Right lobe of liver (tissue), 6 donors: ENCODE measurements around the gene CLEC4M. TPM values are rescaled to one million over a fixed set of nuclear protein-coding genes. Genes with fewer than 3 reads are reported as not detected.

Experiments used
- ATAC-seq, 4 donors: fragments of 200-7000 bp; cut with Tn5 transposase; one replicate each; pipeline ENCODE4 v1.9.1; 2020; ENCODE audit warnings: mild to moderate bottlenecking in 4 of 4, moderate library complexity in 4 of 4
- DNase-seq, 3 donors: peaks; one replicate each; pipeline ENCODE4 v3.0.0-alpha.2; 2020
- H3K27ac ChIP-seq, 3 donors: fragments of 200-600 bp; one replicate each; pipeline ENCODE4 v1.8.0; 2022
- H3K27me3 ChIP-seq, 2 donors: fragments of 200-600 bp; one replicate each; pipeline ENCODE4 v1.8.0; 2022
- H3K36me3 ChIP-seq, 4 donors: fragments of 200-600 bp; sonication (generic) in 1 of 4; one replicate each; pipeline versions ENCODE4 v1.5.1 to v1.8.0; 2017 to 2022; ENCODE audit warnings: control low read depth in 1 of 4
- H3K4me1 ChIP-seq, 4 donors: fragments of 200-600 bp; sonication (generic) in 1 of 4; one replicate each; pipeline versions ENCODE4 v1.5.1 to v1.8.0; 2017 to 2022; ENCODE audit warnings: control low read depth in 1 of 4
- H3K4me3 ChIP-seq, 3 donors: fragments of 200-600 bp; one replicate each; pipeline ENCODE4 v1.8.0; 2022
- H3K9me3 ChIP-seq, 4 donors: fragments of 200-600 bp; sonication (generic) in 1 of 4; one replicate each; pipeline versions ENCODE4 v1.5.1 to v1.8.0; 2017 to 2022; ENCODE audit warnings: control low read depth in 1 of 4
- CTCF ChIP-seq, 4 donors: fragments of 200-600 bp in 3 of 4; fragments of 450-650 bp in 1 of 4; IDR thresholded peaks; one replicate each; pipeline versions ENCODE4 v1.5.1 to v1.8.0; 2016 to 2022; ENCODE audit warnings: antibody characterized with exemption in 4 of 4, mild to moderate bottlenecking in 2 of 4
- POLR2A ChIP-seq: fragments of 450-650 bp; IDR thresholded peaks from one replicate; pipeline ENCODE4 v1.6.1; 2017; ENCODE audit warnings: antibody characterized with exemption, mild to moderate bottlenecking
- WGBS: methylation state at CpG from one replicate; pipeline ENCODE4 v1.1.6; 2018; ENCODE audit warnings: low coverage, low lambda C conversion rate; ENCODE audit not compliant: insufficient coverage; ENCODE audit errors: missing lambda C conversion rate; 5-methylcytosine and 5-hydroxymethylcytosine counted together
- intact Hi-C, 2 donors: fragments of 100-400 bp; cut with DNase I; formaldehyde crosslinking; loops; one replicate each; pipeline versions ENCODE4 v1.11.2 to v1.14.1; 2022
- total RNA-seq, 6 experiments: library from RNA; depleted of rRNA in 2 of 6; stranded (reverse); fragments of >200 nt in 2 of 6; fragmentation: NEBNext Ultra II Directional in 3 of 6; extraction: Animal tissue kit (Norgen Biotek cat#: 25700) in 3 of 6; gene quantifications; one replicate each; pipeline versions ENCODE4 v1.1.0 to v1.2.4, GENCODE V29; 2016 to 2023
- donor health status: DM: no; HTN: yes; CAD: no.
- donor health status: DM: no; HTN: no; CAD: no.
- donor health status: DM: no; HTN: no; CAD: no.
- donor health status: DM: no; HTN: yes; CAD: no.
- donor health status: DM: no; HTN: yes; CAD: no.

CLEC4M gene
- total RNA-seq, 6 experiments from 2014 or later: 12.8 to 64.8 (median 20.8) TPM

- Histone ChIP-seq H3K36me3 (no peaks in the 10 kb centered on the region), H3K27ac (no peak overlapping the region), H3K4me1 (no peaks in the 10 kb centered on the region), H3K4me3 (no peak overlapping the region), H3K27me3 (no peaks in the 10 kb centered on the region), H3K9me3 (no peaks in the 10 kb centered on the region)
- intact Hi-C loops: no loop called here
- WGBS: 52% methylated on average over 7 of the region's 7 CpGs
- ATAC-seq (no peak), DNase-seq (no peak)
- no peak for TF ChIP-seq CTCF (IDR thresholded peaks at IDR 0.05)
- no peak for TF ChIP-seq POLR2A
Measured at GRCh38 chr19:7738023-7738422, 25.0 kb upstream of the CLEC4M start.

GRCh38 chr19:7739211-7739755 lies 23.8 kb upstream of the CLEC4M start:
- 28% methylated on average over 2 of the region's 2 CpGs for WGBS

GRCh38 chr19:7739801-7740681 lies 23.0 kb upstream of the CLEC4M start:
- Histone ChIP-seq H3K27me3 (no peaks in the 10 kb centered on the region), H3K27ac (peak overlapping the region in 1 of 3 donors; percentile 18), H3K4me1 (no peaks in the 10 kb centered on the region), H3K9me3 (no peaks in the 10 kb centered on the region), H3K36me3 (no peaks in the 10 kb centered on the region), H3K4me3 (no peak overlapping the region)
- intact Hi-C loops: no loop called here
- TF ChIP-seq CTCF (IDR thresholded peaks at IDR 0.05): no peak
- TF ChIP-seq POLR2A: no peak
- DNase-seq: no peak
- 36% methylated on average over 14 of the region's 19 CpGs for WGBS
- ATAC-seq: no peak

More at GRCh38 chr19:7739211-7739755, 23.8 kb upstream of the CLEC4M start:
- H3K4me3 ChIP-seq: no peak overlapping the region
- no peak for DNase-seq
- TF ChIP-seq POLR2A (no peak), CTCF (IDR thresholded peaks at IDR 0.05) (no peak)
- no peaks in the 10 kb centered on the region for H3K9me3 ChIP-seq
- peak overlapping the region in 1 of 3 donors; percentile 18 for H3K27ac ChIP-seq
- H3K4me1 ChIP-seq: no peaks in the 10 kb centered on the region
- intact Hi-C loops: no loop called here
- peak in 3 of 4 donors; percentile 33 to 71 (median 55) for ATAC-seq
- H3K27me3 ChIP-seq: no peaks in the 10 kb centered on the region
- no peaks in the 10 kb centered on the region for H3K36me3 ChIP-seq

GRCh38 chr19:7740682-7741054 lies 22.4 kb upstream of the CLEC4M start:
- ATAC-seq (no peak), DNase-seq (no peak)
- no peaks in the 10 kb centered on the region for H3K27me3 ChIP-seq
- WGBS: 42% methylated on average over 6 of the region's 6 CpGs
- no peaks in the 10 kb centered on the region for H3K9me3 ChIP-seq
- H3K4me1 ChIP-seq: no peaks in the 10 kb centered on the region
- H3K27ac ChIP-seq: peak overlapping the region in 1 of 3 donors; percentile 18
- H3K36me3 ChIP-seq: no peaks in the 10 kb centered on the region
- intact Hi-C loops: no loop called here
- no peak for TF ChIP-seq CTCF (IDR thresholded peaks at IDR 0.05)
- TF ChIP-seq POLR2A: no peak
- no peak overlapping the region for H3K4me3 ChIP-seq
